Stimulated activated CD8-positive, alpha-beta memory T cell treated with anti-CD3 and anti-CD28 coated beads, Interleukin-4, amount 100 ng/mL, for 48 hours (primary cell): ENCODE measurements around the gene SKOR2.
A peak's percentile ranks its signal among the peaks of the same experiment; 100 is the strongest.
"Not testable (repeated sequence)": the region's sequence is repeated elsewhere in the genome, so short reads cannot be mapped to it uniquely, and the experiment has no call there.

Experiments used
- DNase-seq: peaks from one replicate; pipeline ENCODE4 v3.0.0-alpha.2; 2020

SKOR2 gene

GRCh38 chr18:47195961-47196360 lies 55.5 kb downstream of the SKOR2 start:
- not testable (repeated sequence) for DNase-seq

GRCh38 chr18:47191961-47192360 lies 59.5 kb downstream of the SKOR2 start:
- DNase-seq = no peak

DNA sequence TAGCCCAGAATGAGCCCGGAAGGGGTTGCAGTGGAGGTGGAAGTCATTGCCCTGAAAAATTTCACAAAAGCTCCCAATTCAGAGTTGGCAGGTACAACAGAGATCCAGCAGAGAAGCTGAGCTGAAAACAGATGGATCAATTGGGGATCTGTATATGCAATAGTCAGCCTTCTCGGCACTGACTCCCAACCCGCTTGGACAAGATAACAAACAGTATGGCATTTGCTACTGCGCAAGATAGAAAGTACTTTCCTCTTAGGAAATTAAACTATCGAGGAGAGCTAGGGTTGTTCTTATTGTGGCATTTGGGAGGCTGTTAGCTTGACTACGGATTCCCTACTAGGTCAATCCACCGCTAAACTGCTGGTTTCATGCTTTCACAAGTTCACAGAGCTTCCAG lies 63.7 kb downstream of the SKOR2 start:
- no peak for DNase-seq

GRCh38 chr18:47184419-47185050 lies 66.9 kb downstream of the SKOR2 start:
- no peak for DNase-seq

DNA sequence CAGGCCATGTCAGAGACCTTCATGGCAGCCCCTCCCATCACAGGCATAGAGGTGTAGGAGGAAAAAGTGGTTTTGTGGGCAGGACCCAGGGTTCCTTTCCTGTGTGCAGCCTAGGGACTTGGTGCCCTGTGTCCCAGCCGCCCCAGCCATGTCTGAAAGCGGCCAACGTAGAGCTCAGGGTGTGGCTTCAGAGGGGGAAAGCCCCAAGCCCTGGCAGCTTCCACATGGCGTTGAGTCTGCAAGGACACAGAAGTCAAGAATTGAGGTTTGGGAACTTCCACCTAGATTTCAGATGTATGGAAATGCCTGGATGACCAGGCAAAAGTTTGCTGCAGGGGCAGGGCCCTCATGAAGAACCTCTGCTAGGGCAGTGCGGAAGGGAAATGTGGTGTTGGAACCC lies 69.3 kb downstream of the SKOR2 start:
- DNase-seq = not testable (repeated sequence)

GRCh38 chr18:47180765-47181164 lies 70.7 kb downstream of the SKOR2 start:
- no peak for DNase-seq

GRCh38 chr18:47179520-47179919 lies 71.9 kb downstream of the SKOR2 start:
- no peak for DNase-seq

- peak; percentile 94 for DNase-seq
Observed at GRCh38 chr18:47175898-47176575, 75.4 kb downstream of the SKOR2 start, which contains the start of gene IER3IP1. TSS of gene IER3IP1 (minus strand) at chr18:47176364. CDS start at chr18:47176277, 87 bp downstream.

DNA sequence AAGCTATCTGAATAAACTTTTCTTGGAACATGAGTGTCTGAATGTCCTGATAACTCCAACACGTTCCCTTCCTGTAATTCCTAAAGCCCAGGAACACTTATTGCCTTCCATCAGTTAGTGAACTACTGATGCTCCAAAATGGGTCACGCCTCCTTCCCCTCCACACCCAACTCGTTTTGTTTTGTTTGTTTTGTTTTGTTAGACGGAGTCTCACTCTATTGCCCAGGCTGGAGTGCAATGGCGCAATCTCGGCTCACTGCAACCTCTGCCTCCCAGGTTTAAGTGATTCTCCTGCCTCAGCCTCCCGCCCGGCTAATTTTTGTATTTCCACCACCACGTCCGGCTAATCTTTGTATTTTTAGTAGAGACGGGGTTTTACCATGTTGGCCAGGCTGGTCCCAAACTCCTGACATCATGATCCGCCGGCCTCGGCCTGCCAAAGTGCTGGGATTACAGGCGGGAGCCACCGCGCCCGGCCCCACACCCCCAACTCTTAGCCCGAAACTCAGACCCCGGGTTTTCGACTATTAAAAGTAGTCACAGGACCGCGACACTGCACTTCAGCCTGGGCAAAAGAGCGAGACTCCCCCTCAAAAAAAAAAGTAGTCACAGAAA lies 76.1 kb downstream of the SKOR2 start:
- DNase-seq = no peak

DNA sequence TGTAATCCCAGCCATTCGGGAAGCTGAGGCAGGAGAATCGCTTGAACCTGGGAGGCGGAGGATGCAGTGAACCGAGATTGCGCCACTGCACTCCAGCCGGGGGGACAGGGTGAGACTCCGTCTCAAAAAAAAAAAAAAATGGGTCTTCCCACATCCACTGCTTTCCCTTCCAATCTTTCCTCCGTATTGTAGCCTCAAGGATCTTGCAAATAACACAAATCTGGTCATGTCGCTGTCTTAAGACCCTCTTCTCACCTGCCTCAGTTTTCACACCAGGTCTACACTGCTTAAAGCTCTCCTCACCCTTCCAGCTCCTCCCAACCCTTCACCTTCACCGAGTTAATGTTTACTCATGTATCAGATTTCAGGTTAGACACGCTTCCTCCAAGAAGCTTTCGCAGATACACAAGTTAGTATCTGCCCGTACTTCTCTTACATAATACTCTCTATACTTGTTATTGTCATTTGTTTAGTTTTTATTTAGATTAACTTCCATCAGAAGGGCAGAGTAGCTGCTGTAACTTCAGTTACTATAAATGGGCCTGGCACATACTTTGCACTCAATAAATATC lies 76.8 kb downstream of the SKOR2 start:
- DNase-seq = no peak

DNA sequence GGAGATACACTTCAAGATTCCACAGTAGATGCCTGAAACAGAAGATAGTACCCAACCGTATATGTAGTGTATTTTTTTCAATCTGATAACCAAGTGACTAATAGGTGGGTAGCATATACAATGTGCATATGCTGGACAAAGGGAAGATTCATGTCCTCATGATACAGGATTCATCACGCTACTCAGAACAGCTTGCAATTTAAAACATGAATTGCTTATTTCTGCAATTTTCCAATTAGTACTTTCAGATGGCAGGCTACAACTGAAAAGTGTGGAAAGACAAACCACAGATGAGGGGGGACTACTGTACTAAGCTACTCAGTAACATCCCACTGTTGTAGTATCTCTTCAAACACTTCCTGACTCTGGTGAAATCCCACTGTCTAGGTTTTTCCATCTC lies 79.0 kb downstream of the SKOR2 start:
- no peak for DNase-seq

DNA sequence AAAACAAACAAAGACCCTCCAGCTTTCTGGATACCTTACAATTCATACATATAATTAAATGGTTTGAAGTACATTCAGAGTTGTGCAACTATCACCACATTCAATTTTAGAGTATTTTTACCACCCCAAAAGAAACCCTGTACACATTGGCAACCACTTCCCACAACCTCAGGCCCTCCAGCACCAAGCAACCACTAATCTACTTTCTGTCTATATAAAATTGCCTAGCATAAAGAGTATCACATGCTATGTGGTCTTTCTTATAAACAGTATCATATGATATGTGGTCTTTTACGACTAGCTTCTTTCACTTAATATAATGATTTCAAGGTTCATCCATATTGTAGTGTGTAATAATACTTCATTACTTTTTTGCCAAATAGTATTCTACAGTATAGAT lies 82.5 kb downstream of the SKOR2 start:
- no peak for DNase-seq

DNA sequence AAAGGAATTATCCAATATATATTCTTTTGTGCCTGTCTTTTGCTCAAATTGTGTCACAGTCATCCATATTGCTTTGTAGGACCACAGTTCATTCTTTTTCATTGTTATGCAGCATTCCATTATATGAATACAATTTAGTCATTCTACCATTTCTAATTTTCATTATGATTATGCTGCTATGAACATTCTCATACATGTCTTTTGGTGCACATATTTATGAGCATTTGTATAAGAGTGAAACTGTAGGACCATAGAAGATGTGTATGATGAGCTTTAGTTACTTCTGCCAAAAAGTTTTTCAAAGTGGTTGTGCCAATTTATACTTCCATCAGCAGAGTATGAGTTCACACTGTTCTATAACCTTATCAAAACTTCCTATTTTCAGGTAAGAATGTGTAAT lies 83.0 kb downstream of the SKOR2 start:
- no peak for DNase-seq

GRCh38 chr18:47166294-47166693 lies 85.2 kb downstream of the SKOR2 start:
- no peak for DNase-seq

DNA sequence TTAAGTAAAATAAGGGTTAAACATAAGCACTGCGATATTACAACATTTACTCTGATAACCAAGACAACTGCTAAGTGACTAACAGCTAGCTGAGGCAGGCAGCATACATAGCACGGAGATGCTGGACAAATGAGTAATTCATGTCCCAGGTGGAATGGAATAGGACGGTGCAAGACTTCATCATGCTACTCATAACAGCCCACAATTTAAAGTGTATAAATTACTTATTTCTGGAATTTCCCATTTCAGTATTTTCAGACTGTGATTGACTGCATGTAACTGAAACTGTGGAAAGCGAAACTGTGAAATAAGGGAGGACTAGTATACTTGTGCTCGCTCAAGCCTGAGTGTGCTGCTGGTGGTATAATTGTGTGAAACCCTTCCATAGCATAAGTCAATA lies 88.2 kb downstream of the SKOR2 start:
- DNase-seq = no peak

- no peak for DNase-seq
Observed at GRCh38 chr18:47160256-47160655, 91.2 kb downstream of the SKOR2 start.

GRCh38 chr18:47158404-47158803 lies 93.1 kb downstream of the SKOR2 start:
- not testable (repeated sequence) for DNase-seq
